Endodermal cell (in vitro differentiated cells): ENCODE data around the gene MCAM. TPM values are rescaled to one million over a fixed set of nuclear protein-coding genes. Genes with fewer than 3 reads are reported as not detected.

Experiments used
- DNase-seq: peaks from one replicate; pipeline ENCODE4 v3.0.0-alpha.2; 2017
- H3K27ac ChIP-seq: 2 replicates; pipeline ENCODE4 v1.5.1; 2013; ENCODE audit warnings: mild to moderate bottlenecking, low read depth, low read length, moderate library complexity
- H3K27me3 ChIP-seq: 2 replicates; pipeline ENCODE4 v1.6.1; 2013; ENCODE audit warnings: mild to moderate bottlenecking, low read length, moderate library complexity; ENCODE audit not compliant: insufficient read depth, control insufficient read depth, poor library complexity, severe bottlenecking
- H3K36me3 ChIP-seq: 2 replicates; pipeline ENCODE4 v1.7.0; 2013; ENCODE audit warnings: mild to moderate bottlenecking, low read length, moderate library complexity; ENCODE audit not compliant: control insufficient read depth, insufficient read depth
- H3K4me1 ChIP-seq: one replicate; pipeline ENCODE4 v1.7.0; 2013; ENCODE audit warnings: low read length; ENCODE audit not compliant: control insufficient read depth, insufficient read depth
- H3K4me3 ChIP-seq: 2 replicates; pipeline ENCODE4 v1.5.1; 2013; ENCODE audit warnings: mild to moderate bottlenecking, low read length, moderate library complexity
- H3K9ac ChIP-seq: 2 replicates; pipeline ENCODE4 v1.6.1; 2013; ENCODE audit warnings: mild to moderate bottlenecking, low read length, moderate library complexity; ENCODE audit not compliant: poor library complexity, severe bottlenecking; ENCODE audit errors: extremely low read depth
- H3K9me3 ChIP-seq: 2 replicates; pipeline ENCODE4 v1.6.1; 2013; ENCODE audit warnings: mild to moderate bottlenecking, low read length, moderate library complexity; ENCODE audit not compliant: control insufficient read depth
- H3K27ac Mint-ChIP-seq: 2 replicates; pipeline ENCODE4 v1.8.0; 2020; ENCODE audit warnings: mixed read lengths
- H3K27me3 Mint-ChIP-seq: 2 replicates; pipeline ENCODE4 v1.8.0; 2021; ENCODE audit warnings: mild to moderate bottlenecking, mixed read lengths; ENCODE audit not compliant: insufficient read depth
- H3K36me3 Mint-ChIP-seq: 2 replicates; pipeline ENCODE4 v1.8.0; 2020; ENCODE audit warnings: low read depth, mixed read lengths
- H3K4me1 Mint-ChIP-seq: 2 replicates; pipeline ENCODE4 v1.8.0; 2020; ENCODE audit warnings: mixed read lengths
- H3K4me3 Mint-ChIP-seq: 2 replicates; pipeline ENCODE4 v1.8.0; 2020; ENCODE audit warnings: mild to moderate bottlenecking, moderate library complexity, mixed read lengths
- H3K9me3 Mint-ChIP-seq: 2 replicates; pipeline ENCODE4 v1.8.0; 2020; ENCODE audit warnings: mild to moderate bottlenecking, mixed read lengths
- WGBS, 2 experiments: methylation state at CpG; one replicate each; pipeline versions ENCODE4 v1.1.5 to v1.1.7; 2013; ENCODE audit warnings: missing lambda C conversion rate in 2 of 2, mixed read lengths in 1 of 2; ENCODE audit not compliant: insufficient coverage in 1 of 2, insufficient read length in 1 of 2; 5-methylcytosine and 5-hydroxymethylcytosine counted together
- total RNA-seq, 2 donors: library from RNA; stranded (reverse); fragmentation: NEBNext Ultra II Directional in 1 of 2; extraction: Animal tissue kit (Norgen Biotek cat#: 25700) in 1 of 2; gene quantifications; 2 replicates in 1 of 2; 3 replicates in 1 of 2; pipeline ENCODE4 v1.2.1, GENCODE V29; 2021
- TF ChIP-seq, protein P1 (sequence below): fragments of 200-600 bp; sonication (generic); conservative IDR thresholded peaks from 2 replicates; pipeline ENCODE4 v1.5.0; 2021; ENCODE audit warnings: antibody characterized with exemption, mild to moderate bottlenecking

MCAM gene
- total RNA-seq, 2 donors from 2014 or later, result 21.9 to 28.3 TPM

- Mint-ChIP-seq H3K27me3 (peaks cover 40% of the 10 kb centered on the region), H3K4me3 (no peak overlapping the region), H3K4me1 (peaks cover 11% of the 10 kb centered on the region), H3K27ac (peak overlapping the region; percentile 12), H3K9me3 (peaks cover 1% of the 10 kb centered on the region), H3K36me3 (peaks cover 25% of the 10 kb centered on the region)
- 37 to 48% methylated on average over 4 of the region's 4 CpGs for WGBS, 2 experiments
- Histone ChIP-seq H3K36me3 (peaks cover 30% of the 10 kb centered on the region), H3K4me1 (no peaks in the 10 kb centered on the region), H3K4me3 (no peak overlapping the region), H3K27ac (peak overlapping the region; percentile 5), H3K9me3 (no peaks in the 10 kb centered on the region), H3K27me3 (peaks cover 3% of the 10 kb centered on the region), H3K9ac (no peak overlapping the region)
- TF ChIP-seq, protein P1, sequence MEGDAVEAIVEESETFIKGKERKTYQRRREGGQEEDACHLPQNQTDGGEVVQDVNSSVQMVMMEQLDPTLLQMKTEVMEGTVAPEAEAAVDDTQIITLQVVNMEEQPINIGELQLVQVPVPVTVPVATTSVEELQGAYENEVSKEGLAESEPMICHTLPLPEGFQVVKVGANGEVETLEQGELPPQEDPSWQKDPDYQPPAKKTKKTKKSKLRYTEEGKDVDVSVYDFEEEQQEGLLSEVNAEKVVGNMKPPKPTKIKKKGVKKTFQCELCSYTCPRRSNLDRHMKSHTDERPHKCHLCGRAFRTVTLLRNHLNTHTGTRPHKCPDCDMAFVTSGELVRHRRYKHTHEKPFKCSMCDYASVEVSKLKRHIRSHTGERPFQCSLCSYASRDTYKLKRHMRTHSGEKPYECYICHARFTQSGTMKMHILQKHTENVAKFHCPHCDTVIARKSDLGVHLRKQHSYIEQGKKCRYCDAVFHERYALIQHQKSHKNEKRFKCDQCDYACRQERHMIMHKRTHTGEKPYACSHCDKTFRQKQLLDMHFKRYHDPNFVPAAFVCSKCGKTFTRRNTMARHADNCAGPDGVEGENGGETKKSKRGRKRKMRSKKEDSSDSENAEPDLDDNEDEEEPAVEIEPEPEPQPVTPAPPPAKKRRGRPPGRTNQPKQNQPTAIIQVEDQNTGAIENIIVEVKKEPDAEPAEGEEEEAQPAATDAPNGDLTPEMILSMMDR, result no peak
- DNase-seq, result no peak
Measured at GRCh38 chr11:119352857-119353260, 35.9 kb upstream of the MCAM start.

GRCh38 chr11:119351232-119351631 is 34.3 kb upstream of the MCAM start:
- no peaks in the 10 kb centered on the region for H3K9me3 ChIP-seq
- DNase-seq, result no peak
- no peak overlapping the region for H3K4me3 ChIP-seq
- H3K36me3 Mint-ChIP-seq, result peaks cover 18% of the 10 kb centered on the region
- no peak overlapping the region for H3K27ac Mint-ChIP-seq
- no peak overlapping the region for H3K27ac ChIP-seq
- peaks cover 19% of the 10 kb centered on the region for H3K36me3 ChIP-seq
- H3K4me1 ChIP-seq, result no peaks in the 10 kb centered on the region
- peaks cover 6% of the 10 kb centered on the region for H3K4me1 Mint-ChIP-seq
- H3K9ac ChIP-seq, result no peak overlapping the region
- H3K4me3 Mint-ChIP-seq, result no peak overlapping the region
- no CpG with 5 or more reads among the region's 2 CpGs for WGBS, 2 experiments
- peaks cover 56% of the 10 kb centered on the region for H3K27me3 Mint-ChIP-seq
- TF ChIP-seq, protein P1, result no peak
- peaks cover 14% of the 10 kb centered on the region for H3K27me3 ChIP-seq
- H3K9me3 Mint-ChIP-seq, result peaks cover 1% of the 10 kb centered on the region

- Mint-ChIP-seq H3K27ac (no peak overlapping the region), H3K4me1 (peaks cover 3% of the 10 kb centered on the region), H3K4me3 (no peak overlapping the region), H3K9me3 (peaks cover 1% of the 10 kb centered on the region), H3K36me3 (peaks cover 10% of the 10 kb centered on the region), H3K27me3 (peaks cover 55% of the 10 kb centered on the region)
- TF ChIP-seq, protein P1, result no peak
- H3K27ac ChIP-seq, result no peak overlapping the region
- peak; percentile 40 for DNase-seq
- peaks cover 15% of the 10 kb centered on the region for H3K27me3 ChIP-seq
- no peak overlapping the region for H3K4me3 ChIP-seq
- no peaks in the 10 kb centered on the region for H3K4me1 ChIP-seq
- peaks cover 10% of the 10 kb centered on the region for H3K36me3 ChIP-seq
- H3K9me3 ChIP-seq, result no peaks in the 10 kb centered on the region
- H3K9ac ChIP-seq, result no peak overlapping the region
- 92% methylated on average over 6 of the region's 6 CpGs; no CpG with 5 or more reads in 1 of the 2 experiments for WGBS, 2 experiments
Measured at GRCh38 chr11:119350302-119350701, 33.4 kb upstream of the MCAM start.
